ENCODE results near the gene ZNF500.

Gene ZNF500

DNA sequence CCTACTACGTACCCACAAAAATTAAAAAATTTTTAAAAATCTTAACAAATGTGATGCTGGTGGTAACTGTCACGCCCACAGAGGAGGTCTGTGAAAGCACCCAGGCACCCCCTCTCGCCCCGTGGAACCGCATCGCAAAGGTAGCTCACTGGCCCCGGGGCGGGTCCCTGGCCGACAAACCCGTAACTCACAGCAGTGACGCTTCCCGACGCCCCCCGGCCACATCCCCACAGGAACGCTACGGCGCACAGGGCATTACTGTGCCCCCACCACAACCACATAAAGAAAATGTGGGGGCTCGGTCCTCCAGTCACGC lies 33.3 kb downstream of the ZNF500 start:
- no peak for TF ChIP-seq RAD21 (IDR thresholded peaks at IDR 0.05; ENCODE audit: low read depth)
- TF ChIP-seq ZBTB7A (IDR thresholded peaks at IDR 0.05; ENCODE audit: low read depth), result no peak
- TF ChIP-seq EGR1 (IDR thresholded peaks at IDR 0.05), result no peak
- no peak for TF ChIP-seq TCF12 (IDR thresholded peaks at IDR 0.05; ENCODE audit: low read depth)
- TF ChIP-seq CREB1 (IDR thresholded peaks at IDR 0.05; ENCODE audit: low read depth), result no peak
- no peak for TF ChIP-seq EP300 (IDR thresholded peaks at IDR 0.05; ENCODE audit: borderline replicate concordance)
- no peak for TF ChIP-seq TAF1 (IDR thresholded peaks at IDR 0.05; ENCODE audit: low read depth)
- TF ChIP-seq, protein P1, sequence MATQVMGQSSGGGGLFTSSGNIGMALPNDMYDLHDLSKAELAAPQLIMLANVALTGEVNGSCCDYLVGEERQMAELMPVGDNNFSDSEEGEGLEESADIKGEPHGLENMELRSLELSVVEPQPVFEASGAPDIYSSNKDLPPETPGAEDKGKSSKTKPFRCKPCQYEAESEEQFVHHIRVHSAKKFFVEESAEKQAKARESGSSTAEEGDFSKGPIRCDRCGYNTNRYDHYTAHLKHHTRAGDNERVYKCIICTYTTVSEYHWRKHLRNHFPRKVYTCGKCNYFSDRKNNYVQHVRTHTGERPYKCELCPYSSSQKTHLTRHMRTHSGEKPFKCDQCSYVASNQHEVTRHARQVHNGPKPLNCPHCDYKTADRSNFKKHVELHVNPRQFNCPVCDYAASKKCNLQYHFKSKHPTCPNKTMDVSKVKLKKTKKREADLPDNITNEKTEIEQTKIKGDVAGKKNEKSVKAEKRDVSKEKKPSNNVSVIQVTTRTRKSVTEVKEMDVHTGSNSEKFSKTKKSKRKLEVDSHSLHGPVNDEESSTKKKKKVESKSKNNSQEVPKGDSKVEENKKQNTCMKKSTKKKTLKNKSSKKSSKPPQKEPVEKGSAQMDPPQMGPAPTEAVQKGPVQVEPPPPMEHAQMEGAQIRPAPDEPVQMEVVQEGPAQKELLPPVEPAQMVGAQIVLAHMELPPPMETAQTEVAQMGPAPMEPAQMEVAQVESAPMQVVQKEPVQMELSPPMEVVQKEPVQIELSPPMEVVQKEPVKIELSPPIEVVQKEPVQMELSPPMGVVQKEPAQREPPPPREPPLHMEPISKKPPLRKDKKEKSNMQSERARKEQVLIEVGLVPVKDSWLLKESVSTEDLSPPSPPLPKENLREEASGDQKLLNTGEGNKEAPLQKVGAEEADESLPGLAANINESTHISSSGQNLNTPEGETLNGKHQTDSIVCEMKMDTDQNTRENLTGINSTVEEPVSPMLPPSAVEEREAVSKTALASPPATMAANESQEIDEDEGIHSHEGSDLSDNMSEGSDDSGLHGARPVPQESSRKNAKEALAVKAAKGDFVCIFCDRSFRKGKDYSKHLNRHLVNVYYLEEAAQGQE (IDR thresholded peaks at IDR 0.05; ENCODE audit: low read depth), result no peak
- TF ChIP-seq FOXM1 (IDR thresholded peaks at IDR 0.05; ENCODE audit: borderline replicate concordance, low read depth), result no peak
- no peak for TF ChIP-seq YY1 (IDR thresholded peaks at IDR 0.05; ENCODE audit: low read depth)

DNA sequence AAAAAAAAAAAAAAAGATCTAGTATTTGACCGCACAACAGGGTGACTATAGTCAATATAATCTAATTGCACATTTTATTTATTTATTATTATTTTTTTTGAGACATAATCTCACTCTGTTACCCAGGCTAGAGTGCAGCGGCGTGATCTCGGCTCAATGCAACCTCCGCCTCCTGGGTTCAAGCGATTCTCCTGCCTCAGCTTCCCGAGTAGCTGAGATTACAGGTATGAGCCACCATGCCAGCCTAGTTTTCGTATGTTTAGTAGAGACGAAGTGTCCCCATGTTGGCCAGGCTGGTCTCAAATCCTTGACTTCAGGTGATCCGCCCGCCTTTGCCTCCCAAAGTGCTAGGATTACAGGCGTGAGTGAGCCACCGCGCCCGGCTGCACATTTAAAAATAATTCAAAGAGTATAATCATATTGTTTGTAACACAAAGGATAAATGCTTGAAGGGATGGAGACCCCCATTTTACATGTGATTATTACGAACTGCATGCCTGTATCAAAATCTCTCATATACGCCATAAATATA lies 33.7 kb downstream of the ZNF500 start:
- TF ChIP-seq CEBPB (IDR thresholded peaks at IDR 0.05) (no peak), TAF1 (IDR thresholded peaks at IDR 0.05; ENCODE audit: low read depth) (no peak), TEAD4 (IDR thresholded peaks at IDR 0.05) (no peak), YY1 (IDR thresholded peaks at IDR 0.05; ENCODE audit: low read depth) (no peak)

GRCh38 chr16:4729876-4730275 lies 37.1 kb downstream of the ZNF500 start:
- no peak for TF ChIP-seq CREB1 (IDR thresholded peaks at IDR 0.05; ENCODE audit: low read depth)
- no peak for TF ChIP-seq ZBTB7A (IDR thresholded peaks at IDR 0.05; ENCODE audit: low read depth)
- TF ChIP-seq MAX (IDR thresholded peaks at IDR 0.05), result no peak
- no peak for TF ChIP-seq RAD21 (IDR thresholded peaks at IDR 0.05; ENCODE audit: low read depth)
- no peak for TF ChIP-seq NFIC (IDR thresholded peaks at IDR 0.05)
- TF ChIP-seq, protein P2, sequence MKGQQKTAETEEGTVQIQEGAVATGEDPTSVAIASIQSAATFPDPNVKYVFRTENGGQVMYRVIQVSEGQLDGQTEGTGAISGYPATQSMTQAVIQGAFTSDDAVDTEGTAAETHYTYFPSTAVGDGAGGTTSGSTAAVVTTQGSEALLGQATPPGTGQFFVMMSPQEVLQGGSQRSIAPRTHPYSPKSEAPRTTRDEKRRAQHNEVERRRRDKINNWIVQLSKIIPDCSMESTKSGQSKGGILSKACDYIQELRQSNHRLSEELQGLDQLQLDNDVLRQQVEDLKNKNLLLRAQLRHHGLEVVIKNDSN (IDR thresholded peaks at IDR 0.05), result no peak
- no peak for TF ChIP-seq EP300 (IDR thresholded peaks at IDR 0.05; ENCODE audit: borderline replicate concordance)
- no peak for TF ChIP-seq FOXM1 (IDR thresholded peaks at IDR 0.05; ENCODE audit: borderline replicate concordance, low read depth)
- no peak for TF ChIP-seq TAF1 (IDR thresholded peaks at IDR 0.05; ENCODE audit: low read depth)
- TF ChIP-seq, protein P1 (IDR thresholded peaks at IDR 0.05; ENCODE audit: low read depth), result no peak
- no peak for TF ChIP-seq CEBPB (IDR thresholded peaks at IDR 0.05)
- no peak for TF ChIP-seq YY1 (IDR thresholded peaks at IDR 0.05; ENCODE audit: low read depth)
- TF ChIP-seq TCF12 (IDR thresholded peaks at IDR 0.05; ENCODE audit: low read depth), result no peak
- TF ChIP-seq EGR1 (IDR thresholded peaks at IDR 0.05), result no peak
- no peak for TF ChIP-seq TEAD4 (IDR thresholded peaks at IDR 0.05)

DNA sequence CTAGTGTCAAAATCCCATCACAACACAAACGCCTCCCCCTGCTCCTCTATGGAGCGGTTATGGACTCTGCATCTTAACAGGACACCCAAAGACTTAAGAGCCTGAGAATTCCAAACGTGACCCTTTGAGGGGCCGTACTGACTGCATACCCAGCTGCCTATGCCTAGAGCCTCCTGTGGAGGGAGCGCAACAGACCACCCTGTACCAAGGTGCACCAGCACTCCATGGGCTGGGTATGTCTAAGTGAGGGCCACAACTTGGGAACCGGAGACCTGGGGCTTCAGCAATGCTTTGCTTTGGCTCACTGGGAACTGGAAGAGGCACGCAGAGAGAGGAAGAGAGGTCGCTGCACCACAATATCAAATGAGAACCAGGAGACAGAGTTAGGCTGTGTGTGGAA lies 38.3 kb downstream of the ZNF500 start:
- TF ChIP-seq FOXM1 (IDR thresholded peaks at IDR 0.05; ENCODE audit: borderline replicate concordance, low read depth), result no peak
- no peak for TF ChIP-seq NFIC (IDR thresholded peaks at IDR 0.05)
- TF ChIP-seq, protein P2 (IDR thresholded peaks at IDR 0.05), result no peak
- TF ChIP-seq, protein P1 (IDR thresholded peaks at IDR 0.05; ENCODE audit: low read depth), result no peak
- no peak for TF ChIP-seq RAD21 (IDR thresholded peaks at IDR 0.05; ENCODE audit: low read depth)
- no peak for TF ChIP-seq CEBPB (IDR thresholded peaks at IDR 0.05)
- no peak for TF ChIP-seq EGR1 (IDR thresholded peaks at IDR 0.05)
- no peak for TF ChIP-seq EP300 (IDR thresholded peaks at IDR 0.05; ENCODE audit: borderline replicate concordance)
- no peak for TF ChIP-seq ZBTB7A (IDR thresholded peaks at IDR 0.05; ENCODE audit: low read depth)

GRCh38 chr16:4726616-4727015 lies 40.3 kb downstream of the ZNF500 start:
- TF ChIP-seq, protein P1 (IDR thresholded peaks at IDR 0.05; ENCODE audit: low read depth), result no peak
- no peak for TF ChIP-seq FOXM1 (IDR thresholded peaks at IDR 0.05; ENCODE audit: borderline replicate concordance, low read depth)
- no peak for TF ChIP-seq EGR1 (IDR thresholded peaks at IDR 0.05)
- TF ChIP-seq TCF12 (IDR thresholded peaks at IDR 0.05; ENCODE audit: low read depth), result no peak
- TF ChIP-seq YY1 (IDR thresholded peaks at IDR 0.05; ENCODE audit: low read depth), result no peak
- TF ChIP-seq TAF1 (IDR thresholded peaks at IDR 0.05; ENCODE audit: low read depth), result no peak
- no peak for TF ChIP-seq CEBPB (IDR thresholded peaks at IDR 0.05)
- no peak for TF ChIP-seq EP300 (IDR thresholded peaks at IDR 0.05; ENCODE audit: borderline replicate concordance)
- TF ChIP-seq CREB1 (IDR thresholded peaks at IDR 0.05; ENCODE audit: low read depth), result no peak
- no peak for TF ChIP-seq NFIC (IDR thresholded peaks at IDR 0.05)
- no peak for TF ChIP-seq TEAD4 (IDR thresholded peaks at IDR 0.05)

Measured in Ishikawa (cell line).